Purkinje cell (primary cell): ENCODE results near the gene USP17L25. TPM values are rescaled to one million over a fixed set of nuclear protein-coding genes. Genes with fewer than 3 reads are reported as not detected.

Experiments
- polyA plus RNA-seq: library from polyadenylated mRNA; unstranded; fragments of >200 nt; fragmentation: Nextera tagmentation; gene quantifications from 2 replicates; pipeline ENCODE4 v1.2.1, GENCODE V29; 2014

The USP17L25 gene
- polyA plus RNA-seq, result not detected in 2 replicates

GRCh38 chr4:9329611-9330010 is at the start of gene USP17L25:
TSS of gene USP17L25 (plus strand) at chr4:9329911. CDS start at chr4:9329911, 0 bp downstream.

DNA sequence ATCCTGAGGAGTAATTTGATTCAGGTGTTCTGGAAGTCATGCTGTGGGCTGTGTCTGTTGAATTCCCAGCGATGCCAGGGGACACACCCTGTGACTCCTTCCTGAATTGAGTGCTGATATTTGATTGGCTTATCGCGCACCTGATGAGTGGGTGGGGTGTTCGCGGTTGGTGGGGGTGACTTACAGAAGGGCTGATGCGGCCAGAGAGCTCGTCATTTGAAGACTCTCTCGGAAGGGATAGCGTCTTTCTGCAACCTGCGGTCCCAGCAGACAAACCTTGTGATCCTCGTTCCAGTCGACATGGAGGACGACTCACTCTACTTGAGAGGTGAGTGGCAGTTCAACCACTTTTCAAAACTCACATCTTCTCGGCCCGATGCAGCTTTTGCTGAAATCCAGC is 4.8 kb upstream of the USP17L25 start, which contains the start of gene USP17L24:
USP17L24 (plus strand) TSS at position 301 of the 400 bp plus-strand sequence; CDS start at position 301, 0 bp downstream.

DNA sequence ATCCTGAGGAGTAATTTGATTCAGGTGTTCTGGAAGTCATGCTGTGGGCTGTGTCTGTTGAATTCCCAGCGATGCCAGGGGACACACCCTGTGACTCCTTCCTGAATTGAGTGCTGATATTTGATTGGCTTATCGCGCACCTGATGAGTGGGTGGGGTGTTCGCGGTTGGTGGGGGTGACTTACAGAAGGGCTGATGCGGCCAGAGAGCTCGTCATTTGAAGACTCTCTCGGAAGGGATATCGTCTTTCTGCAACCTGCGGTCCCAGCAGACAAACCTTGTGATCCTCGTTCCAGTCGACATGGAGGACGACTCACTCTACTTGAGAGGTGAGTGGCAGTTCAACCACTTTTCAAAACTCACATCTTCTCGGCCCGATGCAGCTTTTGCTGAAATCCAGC is 4.6 kb downstream of the USP17L25 start, which contains the start of gene USP17L26:
USP17L26 (plus strand) TSS at position 301 of the 400 bp plus-strand sequence; CDS start at position 301, 0 bp downstream.

DNA sequence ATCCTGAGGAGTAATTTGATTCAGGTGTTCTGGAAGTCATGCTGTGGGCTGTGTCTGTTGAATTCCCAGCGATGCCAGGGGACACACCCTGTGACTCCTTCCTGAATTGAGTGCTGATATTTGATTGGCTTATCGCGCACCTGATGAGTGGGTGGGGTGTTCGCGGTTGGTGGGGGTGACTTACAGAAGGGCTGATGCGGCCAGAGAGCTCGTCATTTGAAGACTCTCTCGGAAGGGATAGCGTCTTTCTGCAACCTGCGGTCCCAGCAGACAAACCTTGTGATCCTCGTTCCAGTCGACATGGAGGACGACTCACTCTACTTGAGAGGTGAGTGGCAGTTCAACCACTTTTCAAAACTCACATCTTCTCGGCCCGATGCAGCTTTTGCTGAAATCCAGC is 9.4 kb downstream of the USP17L25 start, which contains the start of gene USP17L5:
USP17L5 (plus strand) TSS at position 301 of the 400 bp plus-strand sequence; CDS start at position 301, 0 bp downstream.

DNA sequence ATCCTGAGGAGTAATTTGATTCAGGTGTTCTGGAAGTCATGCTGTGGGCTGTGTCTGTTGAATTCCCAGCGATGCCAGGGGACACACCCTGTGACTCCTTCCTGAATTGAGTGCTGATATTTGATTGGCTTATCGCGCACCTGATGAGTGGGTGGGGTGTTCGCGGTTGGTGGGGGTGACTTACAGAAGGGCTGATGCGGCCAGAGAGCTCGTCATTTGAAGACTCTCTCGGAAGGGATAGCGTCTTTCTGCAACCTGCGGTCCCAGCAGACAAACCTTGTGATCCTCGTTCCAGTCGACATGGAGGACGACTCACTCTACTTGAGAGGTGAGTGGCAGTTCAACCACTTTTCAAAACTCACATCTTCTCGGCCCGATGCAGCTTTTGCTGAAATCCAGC is 14.1 kb downstream of the USP17L25 start, which contains the start of gene USP17L27:
USP17L27 (plus strand) TSS at position 301 of the 400 bp plus-strand sequence; CDS start at position 301, 0 bp downstream.

DNA sequence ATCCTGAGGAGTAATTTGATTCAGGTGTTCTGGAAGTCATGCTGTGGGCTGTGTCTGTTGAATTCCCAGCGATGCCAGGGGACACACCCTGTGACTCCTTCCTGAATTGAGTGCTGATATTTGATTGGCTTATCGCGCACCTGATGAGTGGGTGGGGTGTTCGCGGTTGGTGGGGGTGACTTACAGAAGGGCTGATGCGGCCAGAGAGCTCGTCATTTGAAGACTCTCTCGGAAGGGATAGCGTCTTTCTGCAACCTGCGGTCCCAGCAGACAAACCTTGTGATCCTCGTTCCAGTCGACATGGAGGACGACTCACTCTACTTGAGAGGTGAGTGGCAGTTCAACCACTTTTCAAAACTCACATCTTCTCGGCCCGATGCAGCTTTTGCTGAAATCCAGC is 18.9 kb downstream of the USP17L25 start, which contains the start of gene USP17L28:
USP17L28 (plus strand) TSS at position 301 of the 400 bp plus-strand sequence; CDS start at position 301, 0 bp downstream.

GRCh38 chr4:9353338-9353737 is 23.6 kb downstream of the USP17L25 start, which contains the start of gene USP17L29:
TSS of gene USP17L29 (plus strand) at chr4:9353638. CDS start at chr4:9353638, 0 bp downstream.

DNA sequence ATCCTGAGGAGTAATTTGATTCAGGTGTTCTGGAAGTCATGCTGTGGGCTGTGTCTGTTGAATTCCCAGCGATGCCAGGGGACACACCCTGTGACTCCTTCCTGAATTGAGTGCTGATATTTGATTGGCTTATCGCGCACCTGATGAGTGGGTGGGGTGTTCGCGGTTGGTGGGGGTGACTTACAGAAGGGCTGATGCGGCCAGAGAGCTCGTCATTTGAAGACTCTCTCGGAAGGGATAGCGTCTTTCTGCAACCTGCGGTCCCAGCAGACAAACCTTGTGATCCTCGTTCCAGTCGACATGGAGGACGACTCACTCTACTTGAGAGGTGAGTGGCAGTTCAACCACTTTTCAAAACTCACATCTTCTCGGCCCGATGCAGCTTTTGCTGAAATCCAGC is 33.1 kb downstream of the USP17L25 start, which contains the start of gene USP17L30:
USP17L30 (plus strand) TSS at position 301 of the 400 bp plus-strand sequence; CDS start at position 301, 0 bp downstream.

Other genes starting within 250 kb of the USP17L25 start
- 0.13 TPM in 1 of 2 replicates, not detected in the other for gene FAM90A26, start 159.5 kb upstream of the USP17L25 start, polyA plus RNA-seq
- gene USP17L10, start 119.3 kb upstream of the USP17L25 start, polyA plus RNA-seq, result not detected in 2 replicates
- gene USP17L11, start 114.5 kb upstream of the USP17L25 start, polyA plus RNA-seq, result not detected in 2 replicates
- gene USP17L12, start 109.8 kb upstream of the USP17L25 start, polyA plus RNA-seq, result not detected in 2 replicates
- not detected in 2 replicates for gene USP17L13, start 105.0 kb upstream of the USP17L25 start, polyA plus RNA-seq
- not detected in 2 replicates for gene USP17L15, start 95.5 kb upstream of the USP17L25 start, polyA plus RNA-seq
- not detected in 2 replicates for gene USP17L17, start 86.0 kb upstream of the USP17L25 start, polyA plus RNA-seq
- not detected in 2 replicates for gene USP17L18, start 81.3 kb upstream of the USP17L25 start, polyA plus RNA-seq
- gene USP17L19, start 76.5 kb upstream of the USP17L25 start, polyA plus RNA-seq, result not detected in 2 replicates
- gene USP17L20, start 71.8 kb upstream of the USP17L25 start, polyA plus RNA-seq, result not detected in 2 replicates
- not detected in 2 replicates for gene USP17L21, start 67.0 kb upstream of the USP17L25 start, polyA plus RNA-seq
- gene USP17L22, start 62.3 kb upstream of the USP17L25 start, polyA plus RNA-seq, result not detected in 2 replicates
- not detected in 2 replicates for gene USP17L24, start 4.7 kb upstream of the USP17L25 start, polyA plus RNA-seq
- gene USP17L26, start 4.7 kb downstream of the USP17L25 start, polyA plus RNA-seq, result not detected in 2 replicates
- gene USP17L5, start 9.5 kb downstream of the USP17L25 start, polyA plus RNA-seq, result not detected in 2 replicates
- gene USP17L27, start 14.2 kb downstream of the USP17L25 start, polyA plus RNA-seq, result not detected in 2 replicates
- gene USP17L28, start 19.0 kb downstream of the USP17L25 start, polyA plus RNA-seq, result not detected in 2 replicates
- gene USP17L29, start 23.7 kb downstream of the USP17L25 start, polyA plus RNA-seq, result not detected in 2 replicates
- not detected in 2 replicates for gene USP17L30, start 33.2 kb downstream of the USP17L25 start, polyA plus RNA-seq
- not detected in 2 replicates for gene DEFB131A, start 114.5 kb downstream of the USP17L25 start, polyA plus RNA-seq